HepG2 (cell line): ENCODE results near the gene BPIFB6. TPM values are rescaled to one million over a fixed set of nuclear protein-coding genes. Genes with fewer than 3 reads are reported as not detected.

ENCODE experiments used
- CHD4 ChIP-seq: fragments of 200-600 bp; sonication (generic); IDR thresholded peaks from 2 replicates; pipeline ENCODE4 v1.7.0; 2017; ENCODE audit warnings: mild to moderate bottlenecking, low read length, borderline replicate concordance
- FOXP1 ChIP-seq, 2 experiments: fragments of 450-650 bp in 1 of 2; IDR thresholded peaks; 2 replicates each; pipeline ENCODE4 v1.6.1; 2017 to 2018; ENCODE audit warnings: antibody characterized with exemption in 1 of 2
- GTF2F1 ChIP-seq: fragments of 150-350 bp; IDR thresholded peaks from 2 replicates; pipeline ENCODE4 v1.6.1; 2014; ENCODE audit warnings: low read length
- HCFC1 ChIP-seq: fragments of 150-350 bp; IDR thresholded peaks from 2 replicates; pipeline ENCODE4 v1.6.1; 2014; ENCODE audit warnings: low read depth, low read length
- HMG20B ChIP-seq: conservative IDR thresholded peaks from 2 replicates; pipeline ENCODE4 v1.6.1; 2016; ENCODE audit warnings: missing genetic modification reagents, missing compliant biosample characterization
- HNF4G ChIP-seq, 2 experiments: sonication (generic) in 1 of 2; formaldehyde crosslinking in 1 of 2; IDR thresholded peaks; 2 replicates each; pipeline versions ENCODE4 v1.4.0 to v1.6.1; 2011 to 2020; ENCODE audit warnings: borderline replicate concordance in 2 of 2, low read depth in 2 of 2, mild to moderate bottlenecking in 2 of 2, low read length in 1 of 2, missing genetic modification reagents in 1 of 2, moderate library complexity in 1 of 2
- HOXD1 ChIP-seq: sonication (generic); formaldehyde crosslinking; IDR thresholded peaks from 2 replicates; pipeline ENCODE4 v1.5.0; 2020; ENCODE audit warnings: missing genetic modification reagents
- NCOR1 ChIP-seq: fragments of 200-600 bp; sonication (generic); IDR thresholded peaks from 2 replicates; pipeline ENCODE4 v1.7.0; 2017; ENCODE audit warnings: antibody characterized with exemption, low read length, borderline replicate concordance
- POLR2A ChIP-seq, 2 experiments: IDR thresholded peaks; 2 replicates each; pipeline ENCODE4 v1.6.1; 2011; ENCODE audit warnings: low read depth in 2 of 2, low read length in 2 of 2, mild to moderate bottlenecking in 1 of 2, moderate library complexity in 1 of 2; ENCODE audit not compliant: insufficient read depth in 1 of 2
- SAP130 ChIP-seq: IDR thresholded peaks from 2 replicates; pipeline ENCODE4 v1.6.1; 2016; ENCODE audit warnings: low read depth
- THYN1 ChIP-seq: sonication (generic); formaldehyde crosslinking; IDR thresholded peaks from 2 replicates; pipeline ENCODE4 v1.8.1; 2023; ENCODE audit warnings: low read depth, mild to moderate bottlenecking, moderate library complexity, missing genetic modification reagents, borderline replicate concordance
- ZFX ChIP-seq: sonication (generic); formaldehyde crosslinking; IDR thresholded peaks from 2 replicates; pipeline ENCODE4 v1.4.0; 2020; ENCODE audit warnings: mild to moderate bottlenecking, low read depth, missing genetic modification reagents, moderate library complexity
- ZNF160 ChIP-seq: sonication (generic); formaldehyde crosslinking; IDR thresholded peaks from 2 replicates; pipeline ENCODE4 v1.8.0; 2022; ENCODE audit warnings: mild to moderate bottlenecking, inconsistent platforms, missing genetic modification reagents
- ZNF253 ChIP-seq: sonication (generic); formaldehyde crosslinking; IDR thresholded peaks from 2 replicates; pipeline ENCODE4 v1.8.0; 2022; ENCODE audit warnings: mild to moderate bottlenecking, missing genetic modification reagents, borderline replicate concordance
- ZNF282 ChIP-seq: fragments of 450-650 bp; IDR thresholded peaks from 2 replicates; pipeline ENCODE4 v1.6.1; 2018; ENCODE audit not compliant: partially characterized antibody
- ZNF432 ChIP-seq: sonication (generic); formaldehyde crosslinking; IDR thresholded peaks from 2 replicates; pipeline ENCODE4 v1.5.0; 2020; ENCODE audit warnings: missing genetic modification reagents, mild to moderate bottlenecking, borderline replicate concordance
- ZNF569 ChIP-seq: sonication (generic); formaldehyde crosslinking; IDR thresholded peaks from 2 replicates; pipeline ENCODE4 v1.5.0; 2020; ENCODE audit warnings: mild to moderate bottlenecking, missing genetic modification reagents, moderate library complexity, borderline replicate concordance
- polyA plus RNA-seq, 8 experiments: library from polyadenylated mRNA; depleted of rRNA in 3 of 8; stranded (reverse) in 7 of 8; unstranded in 1 of 8; fragments of >200 nt; fragmentation: Illumina TruSeq in 4 of 8; extraction: Trizol in 4 of 8; gene quantifications; 2 replicates each; pipeline versions ENCODE4 v1.2.1 to v1.2.3, GENCODE V29; 2011 to 2016; ENCODE audit warnings: low read depth in 4 of 8, missing spikeins in 1 of 8, mixed read lengths in 1 of 8; ENCODE audit not compliant: insufficient read depth in 1 of 8
- total RNA-seq, 5 experiments: library from RNA; depleted of rRNA; stranded (reverse); fragments of >200 nt; fragmentation: Illumina TruSeq; extraction: Trizol; gene quantifications; 2 replicates each; pipeline ENCODE4 v1.2.3, GENCODE V29; 2016; ENCODE audit warnings: low read depth in 1 of 5
- TF ChIP-seq, protein P1 (sequence below): sonication (generic); formaldehyde crosslinking; conservative IDR thresholded peaks from 2 replicates; pipeline ENCODE4 v1.4.0; 2020; ENCODE audit warnings: missing genetic modification reagents
- TF ChIP-seq, protein P2 (sequence below): sonication (generic); formaldehyde crosslinking; IDR thresholded peaks from 2 replicates; pipeline ENCODE4 v1.9.0; 2021; ENCODE audit warnings: missing genetic modification reagents, borderline replicate concordance
- TF ChIP-seq, protein P3 (sequence below): sonication (generic); formaldehyde crosslinking; conservative IDR thresholded peaks from 2 replicates; pipeline ENCODE4 v1.4.0; 2020; ENCODE audit warnings: missing genetic modification reagents
- TF ChIP-seq, protein P4 (sequence below): fragments of 450-650 bp; IDR thresholded peaks from 2 replicates; pipeline ENCODE4 v1.6.1; 2017

The BPIFB6 gene
- total and polyA plus RNA-seq, 2 of the 13 experiments (the other 11 are each of a cell fraction or from before 2014, with no cell fraction given): 0.13 to 1.7 TPM

DNA sequence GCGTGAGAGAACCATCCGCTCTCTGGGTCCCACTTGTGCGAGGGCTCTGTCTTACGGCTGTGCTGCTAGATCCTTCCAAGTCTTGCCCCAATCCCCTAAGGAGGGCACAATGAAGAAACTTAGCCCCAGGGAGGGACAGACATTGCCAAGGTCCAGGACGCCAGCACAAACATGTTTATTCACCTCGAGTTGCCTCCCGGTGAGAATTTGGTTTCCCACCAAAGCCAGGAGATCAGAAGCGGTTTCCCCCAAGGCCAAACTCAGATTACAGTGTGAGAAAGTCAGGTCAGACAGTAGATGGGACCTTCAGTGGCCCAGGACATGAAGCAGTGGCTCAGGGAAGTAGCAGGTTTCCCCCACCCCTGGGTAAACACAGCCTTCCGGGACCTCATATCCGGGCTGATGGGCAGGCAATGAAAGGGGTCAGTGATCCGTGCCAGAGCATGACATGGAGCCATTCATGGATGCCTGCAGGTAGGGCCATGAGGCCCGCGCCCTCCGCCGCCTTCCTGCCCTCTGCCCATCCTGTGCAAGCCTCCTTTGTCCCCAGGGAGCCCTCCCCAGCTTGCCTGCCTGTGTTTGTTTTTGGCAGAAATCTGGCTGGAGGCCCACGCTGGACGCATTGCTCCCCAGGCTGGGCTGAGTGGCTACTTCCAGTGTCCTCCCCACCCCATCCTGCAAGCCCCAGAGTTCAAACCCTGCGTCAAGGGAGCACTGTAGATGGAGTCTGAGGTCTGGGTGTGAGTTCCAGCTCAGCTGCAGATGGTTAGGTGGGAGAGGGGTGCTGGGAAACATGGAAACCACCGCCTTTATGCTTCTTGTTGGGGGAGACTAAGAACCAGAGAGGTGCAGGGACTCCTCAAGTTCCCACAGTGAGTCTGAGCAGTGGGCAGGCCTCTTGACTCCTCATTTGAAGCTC is 22.0 kb upstream of the BPIFB6 start (continued):
- TF ChIP-seq HCFC1 (no peak), POLR2A (IDR thresholded peaks at IDR 0.05; ENCODE audit: insufficient read depth in 1 of 2, low read depth in 2 of 2, low read length in 2 of 2) (peak; percentile 80 to 84), CHD4 (peak; percentile 22; the same call in 1 of the 2 replicates), ZNF282 (no peak), ZFX (CRISPR knock-in tag) (peak; percentile 96), ZNF569 (CRISPR knock-in tag) (no peak), SAP130 (CRISPR knock-in tag) (peak; percentile 97), THYN1 (CRISPR knock-in tag) (peak; percentile 94; the same call in 1 of the 2 replicates), GTF2F1 (no peak), ZNF160 (no peak; the same call in 1 of the 2 replicates), FOXP1 (IDR thresholded peaks at IDR 0.05) (no peak), FOXP1 (CRISPR knock-in tag; IDR thresholded peaks at IDR 0.05) (peak; percentile 84), HMG20B (CRISPR knock-in tag) (peak; percentile 91), HOXD1 (no peak), ZNF432 (CRISPR knock-in tag) (no peak; the same call in 1 of the 2 replicates), HNF4G (IDR thresholded peaks at IDR 0.05; ENCODE audit: borderline replicate concordance, low read depth, low read length) (peak; percentile 55), HNF4G (CRISPR knock-in tag; IDR thresholded peaks at IDR 0.05; ENCODE audit: borderline replicate concordance, low read depth) (peak; percentile 97), NCOR1 (peak; percentile 54; the same call in 1 of the 2 replicates), ZNF253 (CRISPR knock-in tag) (no peak)
- TF ChIP-seq, protein P1, sequence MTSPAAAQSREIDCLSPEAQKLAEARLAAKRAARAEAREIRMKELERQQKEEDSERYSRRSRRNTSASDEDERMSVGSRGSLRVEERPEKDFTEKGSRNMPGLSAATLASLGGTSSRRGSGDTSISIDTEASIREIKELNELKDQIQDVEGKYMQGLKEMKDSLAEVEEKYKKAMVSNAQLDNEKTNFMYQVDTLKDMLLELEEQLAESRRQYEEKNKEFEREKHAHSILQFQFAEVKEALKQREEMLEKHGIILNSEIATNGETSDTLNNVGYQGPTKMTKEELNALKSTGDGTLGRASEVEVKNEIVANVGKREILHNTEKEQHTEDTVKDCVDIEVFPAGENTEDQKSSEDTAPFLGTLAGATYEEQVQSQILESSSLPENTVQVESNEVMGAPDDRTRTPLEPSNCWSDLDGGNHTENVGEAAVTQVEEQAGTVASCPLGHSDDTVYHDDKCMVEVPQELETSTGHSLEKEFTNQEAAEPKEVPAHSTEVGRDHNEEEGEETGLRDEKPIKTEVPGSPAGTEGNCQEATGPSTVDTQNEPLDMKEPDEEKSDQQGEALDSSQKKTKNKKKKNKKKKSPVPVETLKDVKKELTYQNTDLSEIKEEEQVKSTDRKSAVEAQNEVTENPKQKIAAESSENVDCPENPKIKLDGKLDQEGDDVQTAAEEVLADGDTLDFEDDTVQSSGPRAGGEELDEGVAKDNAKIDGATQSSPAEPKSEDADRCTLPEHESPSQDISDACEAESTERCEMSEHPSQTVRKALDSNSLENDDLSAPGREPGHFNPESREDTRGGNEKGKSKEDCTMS (CRISPR knock-in tag): 0 out of 2 replicates have a peak, but pooled peaks have one; percentile 13
- TF ChIP-seq, protein P2, sequence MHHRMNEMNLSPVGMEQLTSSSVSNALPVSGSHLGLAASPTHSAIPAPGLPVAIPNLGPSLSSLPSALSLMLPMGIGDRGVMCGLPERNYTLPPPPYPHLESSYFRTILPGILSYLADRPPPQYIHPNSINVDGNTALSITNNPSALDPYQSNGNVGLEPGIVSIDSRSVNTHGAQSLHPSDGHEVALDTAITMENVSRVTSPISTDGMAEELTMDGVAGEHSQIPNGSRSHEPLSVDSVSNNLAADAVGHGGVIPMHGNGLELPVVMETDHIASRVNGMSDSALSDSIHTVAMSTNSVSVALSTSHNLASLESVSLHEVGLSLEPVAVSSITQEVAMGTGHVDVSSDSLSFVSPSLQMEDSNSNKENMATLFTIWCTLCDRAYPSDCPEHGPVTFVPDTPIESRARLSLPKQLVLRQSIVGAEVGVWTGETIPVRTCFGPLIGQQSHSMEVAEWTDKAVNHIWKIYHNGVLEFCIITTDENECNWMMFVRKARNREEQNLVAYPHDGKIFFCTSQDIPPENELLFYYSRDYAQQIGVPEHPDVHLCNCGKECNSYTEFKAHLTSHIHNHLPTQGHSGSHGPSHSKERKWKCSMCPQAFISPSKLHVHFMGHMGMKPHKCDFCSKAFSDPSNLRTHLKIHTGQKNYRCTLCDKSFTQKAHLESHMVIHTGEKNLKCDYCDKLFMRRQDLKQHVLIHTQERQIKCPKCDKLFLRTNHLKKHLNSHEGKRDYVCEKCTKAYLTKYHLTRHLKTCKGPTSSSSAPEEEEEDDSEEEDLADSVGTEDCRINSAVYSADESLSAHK (CRISPR knock-in tag): peak; percentile 11; the same call in 1 of the 2 replicates
- TF ChIP-seq, protein P3, sequence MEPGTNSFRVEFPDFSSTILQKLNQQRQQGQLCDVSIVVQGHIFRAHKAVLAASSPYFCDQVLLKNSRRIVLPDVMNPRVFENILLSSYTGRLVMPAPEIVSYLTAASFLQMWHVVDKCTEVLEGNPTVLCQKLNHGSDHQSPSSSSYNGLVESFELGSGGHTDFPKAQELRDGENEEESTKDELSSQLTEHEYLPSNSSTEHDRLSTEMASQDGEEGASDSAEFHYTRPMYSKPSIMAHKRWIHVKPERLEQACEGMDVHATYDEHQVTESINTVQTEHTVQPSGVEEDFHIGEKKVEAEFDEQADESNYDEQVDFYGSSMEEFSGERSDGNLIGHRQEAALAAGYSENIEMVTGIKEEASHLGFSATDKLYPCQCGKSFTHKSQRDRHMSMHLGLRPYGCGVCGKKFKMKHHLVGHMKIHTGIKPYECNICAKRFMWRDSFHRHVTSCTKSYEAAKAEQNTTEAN (CRISPR knock-in tag): peak; percentile 58
- TF ChIP-seq, protein P4, sequence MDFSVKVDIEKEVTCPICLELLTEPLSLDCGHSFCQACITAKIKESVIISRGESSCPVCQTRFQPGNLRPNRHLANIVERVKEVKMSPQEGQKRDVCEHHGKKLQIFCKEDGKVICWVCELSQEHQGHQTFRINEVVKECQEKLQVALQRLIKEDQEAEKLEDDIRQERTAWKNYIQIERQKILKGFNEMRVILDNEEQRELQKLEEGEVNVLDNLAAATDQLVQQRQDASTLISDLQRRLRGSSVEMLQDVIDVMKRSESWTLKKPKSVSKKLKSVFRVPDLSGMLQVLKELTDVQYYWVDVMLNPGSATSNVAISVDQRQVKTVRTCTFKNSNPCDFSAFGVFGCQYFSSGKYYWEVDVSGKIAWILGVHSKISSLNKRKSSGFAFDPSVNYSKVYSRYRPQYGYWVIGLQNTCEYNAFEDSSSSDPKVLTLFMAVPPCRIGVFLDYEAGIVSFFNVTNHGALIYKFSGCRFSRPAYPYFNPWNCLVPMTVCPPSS: no peak
